Measurements from ENCODE around the gene GDPD5. TPM values are rescaled to one million over a fixed set of nuclear protein-coding genes. Genes with fewer than 3 reads are reported as not detected.

The GDPD5 gene
- total RNA-seq, 2 donors from 2014 or later: 3.0 to 8.6 TPM

GRCh38 chr11:75567971-75568370 is 42.2 kb upstream of the GDPD5 start:
- H3K27me3 ChIP-seq (ENCODE audit: control insufficient read depth, insufficient read depth, low read length, poor library complexity, severe bottlenecking): no peaks in the 10 kb centered on the region
- no peak for DNase-seq
- no peak overlapping the region for H3K4me3 ChIP-seq (ENCODE audit: low read length)
- no peaks in the 10 kb centered on the region for H3K9me3 ChIP-seq (ENCODE audit: control insufficient read depth, low read length)
- Mint-ChIP-seq H3K4me3 (no peak overlapping the region), H3K27me3 (ENCODE audit: insufficient read depth) (no peaks in the 10 kb centered on the region), H3K4me1 (peaks cover 25% of the 10 kb centered on the region), H3K9me3 (no peaks in the 10 kb centered on the region), H3K36me3 (ENCODE audit: low read depth) (peaks cover 75% of the 10 kb centered on the region), H3K27ac (no peak overlapping the region)
- H3K27ac ChIP-seq (ENCODE audit: low read depth, low read length): no peak overlapping the region
- H3K9ac ChIP-seq (ENCODE audit: extremely low read depth, low read length, poor library complexity, severe bottlenecking): no peak overlapping the region
- TF ChIP-seq, protein P1, sequence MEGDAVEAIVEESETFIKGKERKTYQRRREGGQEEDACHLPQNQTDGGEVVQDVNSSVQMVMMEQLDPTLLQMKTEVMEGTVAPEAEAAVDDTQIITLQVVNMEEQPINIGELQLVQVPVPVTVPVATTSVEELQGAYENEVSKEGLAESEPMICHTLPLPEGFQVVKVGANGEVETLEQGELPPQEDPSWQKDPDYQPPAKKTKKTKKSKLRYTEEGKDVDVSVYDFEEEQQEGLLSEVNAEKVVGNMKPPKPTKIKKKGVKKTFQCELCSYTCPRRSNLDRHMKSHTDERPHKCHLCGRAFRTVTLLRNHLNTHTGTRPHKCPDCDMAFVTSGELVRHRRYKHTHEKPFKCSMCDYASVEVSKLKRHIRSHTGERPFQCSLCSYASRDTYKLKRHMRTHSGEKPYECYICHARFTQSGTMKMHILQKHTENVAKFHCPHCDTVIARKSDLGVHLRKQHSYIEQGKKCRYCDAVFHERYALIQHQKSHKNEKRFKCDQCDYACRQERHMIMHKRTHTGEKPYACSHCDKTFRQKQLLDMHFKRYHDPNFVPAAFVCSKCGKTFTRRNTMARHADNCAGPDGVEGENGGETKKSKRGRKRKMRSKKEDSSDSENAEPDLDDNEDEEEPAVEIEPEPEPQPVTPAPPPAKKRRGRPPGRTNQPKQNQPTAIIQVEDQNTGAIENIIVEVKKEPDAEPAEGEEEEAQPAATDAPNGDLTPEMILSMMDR (conservative IDR thresholded peaks at IDR 0.05): no peak
- peaks cover 93% of the 10 kb centered on the region for H3K36me3 ChIP-seq (ENCODE audit: control insufficient read depth, insufficient read depth, low read length)
- H3K4me1 ChIP-seq (ENCODE audit: control insufficient read depth, insufficient read depth, low read length): peaks cover 13% of the 10 kb centered on the region
- 95 to 96% methylated on average over 5 to 6 of the region's 6 CpGs for WGBS, 2 experiments (ENCODE audit: insufficient coverage in 1 of 2, insufficient read length in 1 of 2)

DNA sequence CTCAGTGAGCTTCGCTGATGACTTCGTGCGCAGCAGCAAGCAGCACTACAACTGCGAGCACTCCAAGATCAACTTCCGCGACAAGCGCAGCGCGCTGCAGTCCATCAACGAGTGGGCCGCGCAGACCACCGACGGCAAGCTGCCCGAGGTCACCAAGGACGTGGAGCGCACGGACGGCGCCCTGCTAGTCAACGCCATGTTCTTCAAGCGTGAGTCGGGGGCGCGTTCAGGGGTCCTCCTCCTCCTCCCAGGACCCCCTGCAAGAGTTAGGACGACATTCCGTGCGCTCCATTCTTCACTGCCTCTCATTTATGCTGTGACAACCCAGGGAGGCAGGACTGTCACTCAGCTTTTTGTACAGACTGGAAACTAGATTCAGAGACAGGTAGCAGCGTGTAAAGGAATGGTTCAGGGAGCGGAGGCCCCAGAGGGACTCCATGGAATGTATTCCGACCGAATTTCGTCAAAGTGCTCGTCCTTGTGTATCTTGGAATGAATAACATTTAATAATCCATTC is 41.1 kb upstream of the GDPD5 start:
- Histone ChIP-seq H3K27me3 (ENCODE audit: control insufficient read depth, insufficient read depth, low read length, poor library complexity, severe bottlenecking) (no peaks in the 10 kb centered on the region), H3K9me3 (ENCODE audit: control insufficient read depth, low read length) (no peaks in the 10 kb centered on the region), H3K4me1 (ENCODE audit: control insufficient read depth, insufficient read depth, low read length) (peaks cover 13% of the 10 kb centered on the region), H3K9ac (ENCODE audit: extremely low read depth, low read length, poor library complexity, severe bottlenecking) (no peak overlapping the region), H3K27ac (ENCODE audit: low read depth, low read length) (no peak overlapping the region), H3K36me3 (ENCODE audit: control insufficient read depth, insufficient read depth, low read length) (peaks cover 82% of the 10 kb centered on the region), H3K4me3 (ENCODE audit: low read length) (no peak overlapping the region)
- TF ChIP-seq, protein P1 (conservative IDR thresholded peaks at IDR 0.05): no peak
- no peak overlapping the region for H3K4me3 Mint-ChIP-seq
- H3K27ac Mint-ChIP-seq: no peak overlapping the region
- WGBS, 2 experiments (ENCODE audit: insufficient coverage in 1 of 2, insufficient read length in 1 of 2): 96 to 97% methylated on average over 30 to 34 of the region's 34 CpGs
- DNase-seq: no peak
- peaks cover 63% of the 10 kb centered on the region for H3K36me3 Mint-ChIP-seq (ENCODE audit: low read depth)
- no peaks in the 10 kb centered on the region for H3K27me3 Mint-ChIP-seq (ENCODE audit: insufficient read depth)
- H3K4me1 Mint-ChIP-seq: peaks cover 25% of the 10 kb centered on the region
- no peaks in the 10 kb centered on the region for H3K9me3 Mint-ChIP-seq

GRCh38 chr11:75565916-75566762 is 40.4 kb upstream of the GDPD5 start:
- peak overlapping the region; percentile 99 for H3K4me3 Mint-ChIP-seq
- Histone ChIP-seq H3K27ac (ENCODE audit: low read depth, low read length) (no peak overlapping the region), H3K9ac (ENCODE audit: extremely low read depth, low read length, poor library complexity, severe bottlenecking) (no peak overlapping the region), H3K4me1 (ENCODE audit: control insufficient read depth, insufficient read depth, low read length) (peaks cover 13% of the 10 kb centered on the region), H3K4me3 (ENCODE audit: low read length) (peak overlapping the region; percentile 98), H3K9me3 (ENCODE audit: control insufficient read depth, low read length) (no peaks in the 10 kb centered on the region), H3K36me3 (ENCODE audit: control insufficient read depth, insufficient read depth, low read length) (peaks cover 75% of the 10 kb centered on the region), H3K27me3 (ENCODE audit: control insufficient read depth, insufficient read depth, low read length, poor library complexity, severe bottlenecking) (no peaks in the 10 kb centered on the region)
- TF ChIP-seq, protein P1 (conservative IDR thresholded peaks at IDR 0.05): no peak
- H3K27me3 Mint-ChIP-seq (ENCODE audit: insufficient read depth): no peaks in the 10 kb centered on the region
- no peaks in the 10 kb centered on the region for H3K9me3 Mint-ChIP-seq
- peaks cover 56% of the 10 kb centered on the region for H3K36me3 Mint-ChIP-seq (ENCODE audit: low read depth)
- DNase-seq: no peak
- peak overlapping the region; percentile 84 for H3K27ac Mint-ChIP-seq
- 97% methylated on average over 41 to 43 of the region's 43 CpGs for WGBS, 2 experiments (ENCODE audit: insufficient coverage in 1 of 2, insufficient read length in 1 of 2)
- peaks cover 31% of the 10 kb centered on the region for H3K4me1 Mint-ChIP-seq
